MM.1S (cell line): ENCODE results near the gene ADISSP.

Source experiments
- EZH2 ChIP-seq: fragments of 300-600 bp; sonication (generic); optimal IDR thresholded peaks from 2 replicates; pipeline ENCODE3; 2017; ENCODE audit warnings: low read depth, mild to moderate bottlenecking, antibody characterized with exemption, low read length, mixed read lengths
- EZH2phosphoT487 ChIP-seq: fragments of 300-600 bp; sonication (generic); IDR thresholded peaks from 2 replicates; pipeline ENCODE4 v1.6.1; 2018; ENCODE audit warnings: antibody characterized with exemption, low read length
- TF ChIP-seq, protein P1 (sequence below): fragments of 300-600 bp; sonication (generic); IDR thresholded peaks from 2 replicates; pipeline ENCODE4 v1.5.1; 2016; ENCODE audit warnings: antibody characterized with exemption, low read length, mixed read lengths

DNA sequence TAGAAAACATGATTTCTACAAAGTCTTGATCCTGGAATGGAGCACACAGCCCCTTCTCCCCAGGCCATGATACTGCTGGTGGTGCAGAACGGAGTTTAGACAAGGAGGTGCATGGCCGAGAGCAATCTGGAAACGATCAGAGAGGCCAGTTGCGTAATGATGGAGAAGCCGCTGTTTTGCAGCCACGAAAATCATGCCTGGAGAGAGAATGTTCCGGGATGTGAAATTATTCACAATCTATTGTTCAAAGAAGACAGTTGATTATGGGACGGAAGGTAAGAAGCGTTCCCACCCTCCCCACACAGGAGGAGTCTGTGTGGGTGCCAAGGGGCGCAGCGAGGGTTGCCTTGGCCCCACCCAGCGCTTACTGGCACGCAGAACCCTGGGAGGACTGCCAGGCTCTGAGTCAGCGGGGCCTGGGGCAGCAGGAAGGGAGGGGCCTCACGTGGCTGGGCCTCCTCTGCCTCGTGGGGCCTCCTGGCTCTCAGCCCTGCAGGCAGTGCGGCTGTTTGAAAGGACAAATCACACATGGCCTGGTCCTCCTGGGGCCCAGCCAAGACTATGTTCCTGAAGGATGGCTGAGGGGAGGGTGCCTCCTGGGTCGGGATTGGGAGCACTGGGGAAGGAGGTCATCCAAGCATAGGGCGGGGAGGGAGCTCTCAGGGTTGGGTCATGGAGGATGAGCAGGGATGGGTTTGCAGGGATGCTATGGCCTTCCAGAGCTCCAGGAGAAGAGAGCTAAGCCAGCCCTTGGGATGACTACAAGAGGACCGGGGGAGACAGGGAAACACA lies 44.1 kb upstream of the ADISSP start:
- TF ChIP-seq, protein P1, sequence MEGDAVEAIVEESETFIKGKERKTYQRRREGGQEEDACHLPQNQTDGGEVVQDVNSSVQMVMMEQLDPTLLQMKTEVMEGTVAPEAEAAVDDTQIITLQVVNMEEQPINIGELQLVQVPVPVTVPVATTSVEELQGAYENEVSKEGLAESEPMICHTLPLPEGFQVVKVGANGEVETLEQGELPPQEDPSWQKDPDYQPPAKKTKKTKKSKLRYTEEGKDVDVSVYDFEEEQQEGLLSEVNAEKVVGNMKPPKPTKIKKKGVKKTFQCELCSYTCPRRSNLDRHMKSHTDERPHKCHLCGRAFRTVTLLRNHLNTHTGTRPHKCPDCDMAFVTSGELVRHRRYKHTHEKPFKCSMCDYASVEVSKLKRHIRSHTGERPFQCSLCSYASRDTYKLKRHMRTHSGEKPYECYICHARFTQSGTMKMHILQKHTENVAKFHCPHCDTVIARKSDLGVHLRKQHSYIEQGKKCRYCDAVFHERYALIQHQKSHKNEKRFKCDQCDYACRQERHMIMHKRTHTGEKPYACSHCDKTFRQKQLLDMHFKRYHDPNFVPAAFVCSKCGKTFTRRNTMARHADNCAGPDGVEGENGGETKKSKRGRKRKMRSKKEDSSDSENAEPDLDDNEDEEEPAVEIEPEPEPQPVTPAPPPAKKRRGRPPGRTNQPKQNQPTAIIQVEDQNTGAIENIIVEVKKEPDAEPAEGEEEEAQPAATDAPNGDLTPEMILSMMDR: no peak
- no peak for TF ChIP-seq EZH2
- TF ChIP-seq EZH2phosphoT487: no peak
